Neural cell (in vitro differentiated cells): ENCODE results near the gene MAP2K7. TPM values are rescaled to one million over a fixed set of nuclear protein-coding genes. Genes with fewer than 3 reads are reported as not detected.
"Not testable (repeated sequence)": the region's sequence is repeated elsewhere in the genome, so short reads cannot be mapped to it uniquely, and the experiment has no call there.

Experiments
- H2AFZ ChIP-seq: fragments of 200-600, 300-800 bp; sonication (generic), shearing (Covaris generic); 2 replicates; pipeline ENCODE4 v1.6.0; 2014; ENCODE audit warnings: low read depth, mild to moderate bottlenecking, antibody characterized with exemption, low read length, moderate library complexity
- H3F3A ChIP-seq: fragments of 200-600 bp; shearing (Covaris generic); 2 replicates; pipeline ENCODE4 v1.6.1; 2016; ENCODE audit warnings: mild to moderate bottlenecking, moderate library complexity, mixed read lengths, antibody characterized with exemption, low read length; ENCODE audit not compliant: insufficient read depth, poor library complexity, severe bottlenecking
- H3K27ac ChIP-seq: fragments of 200-600, 300-800 bp; sonication (generic), shearing (Covaris generic); 2 replicates; pipeline ENCODE4 v1.5.1; 2014; ENCODE audit warnings: mild to moderate bottlenecking, low read length, moderate library complexity
- H3K27me3 ChIP-seq: fragments of 300-800, 200-600 bp; sonication (generic), shearing (Covaris generic); 2 replicates; pipeline ENCODE4 v1.6.0; 2014; ENCODE audit warnings: mild to moderate bottlenecking, low read depth, low read length, moderate library complexity; ENCODE audit not compliant: insufficient read depth
- H3K36me3 ChIP-seq: fragments of 300-800, 200-600 bp; sonication (generic), shearing (Covaris generic); 2 replicates; pipeline ENCODE4 v1.5.1; 2014; ENCODE audit warnings: mild to moderate bottlenecking, antibody characterized with exemption, low read length, moderate library complexity; ENCODE audit not compliant: insufficient read depth
- H3K4me2 ChIP-seq: fragments of 300-800, 200-600 bp; sonication (generic), shearing (Covaris generic); 2 replicates; pipeline ENCODE4 v1.6.0; 2014; ENCODE audit warnings: mild to moderate bottlenecking, low read length
- H3K4me3 ChIP-seq: fragments of 300-800, 200-600 bp; sonication (generic), shearing (Covaris generic); 2 replicates; pipeline ENCODE4 v1.5.1; 2014; ENCODE audit warnings: mild to moderate bottlenecking, low read length, moderate library complexity
- H3K79me2 ChIP-seq: fragments of 200-600 bp; shearing (Covaris generic); replicated peaks from 2 replicates; pipeline ENCODE4 v1.6.0; 2014; ENCODE audit warnings: mild to moderate bottlenecking, low read length, moderate library complexity; ENCODE audit not compliant: insufficient read depth
- H3K9ac ChIP-seq: fragments of 300-800, 200-600 bp; sonication (generic), shearing (Covaris generic); 2 replicates; pipeline ENCODE4 v1.6.1; 2016; ENCODE audit warnings: mild to moderate bottlenecking, low read length, mixed read lengths
- H3K9me2 ChIP-seq: fragments of 200-600 bp; shearing (Covaris generic); 2 replicates; pipeline ENCODE4 v1.6.1; 2016; ENCODE audit warnings: mild to moderate bottlenecking, low read length, mixed read lengths; ENCODE audit not compliant: insufficient read depth
- H3K9me3 ChIP-seq: fragments of 200-600, 300-800 bp; sonication (generic), shearing (Covaris generic); 2 replicates; pipeline ENCODE4 v1.6.1; 2016; ENCODE audit warnings: mild to moderate bottlenecking, mixed run types, low read length, moderate library complexity, mixed read lengths
- H4K20me1 ChIP-seq: fragments of 200-600 bp; shearing (Covaris generic); 2 replicates; pipeline ENCODE4 v1.6.1; 2016; ENCODE audit warnings: mild to moderate bottlenecking, mixed run types; ENCODE audit not compliant: insufficient read depth
- EP300 ChIP-seq: fragments of 450-650 bp; conservative IDR thresholded peaks from 2 replicates; pipeline ENCODE4 v1.6.1; 2014; ENCODE audit warnings: antibody characterized with exemption, mild to moderate bottlenecking, moderate library complexity; ENCODE audit not compliant: poor library complexity, severe bottlenecking
- EZH2 ChIP-seq: fragments of 200-600, 300-800 bp; shearing (Covaris generic), sonication (generic); IDR thresholded peaks from 2 replicates; pipeline ENCODE4 v1.6.1; 2014; ENCODE audit warnings: antibody characterized with exemption, low read length, borderline replicate concordance, mild to moderate bottlenecking; ENCODE audit not compliant: insufficient read depth, poor library complexity, severe bottlenecking
- MXI1 ChIP-seq: fragments of 450-650 bp; conservative IDR thresholded peaks from 2 replicates; pipeline ENCODE4 v1.6.1; 2014; ENCODE audit warnings: antibody characterized with exemption, mild to moderate bottlenecking; ENCODE audit not compliant: poor library complexity, severe bottlenecking
- POLR2AphosphoS5 ChIP-seq: IDR thresholded peaks from 2 replicates; pipeline ENCODE4 v1.6.1; 2012
- RAD21 ChIP-seq: fragments of 450-650 bp; conservative IDR thresholded peaks from 2 replicates; pipeline ENCODE4 v1.6.1; 2014; ENCODE audit warnings: antibody characterized with exemption, mild to moderate bottlenecking, moderate library complexity
- SMC3 ChIP-seq: fragments of 450-650 bp; conservative IDR thresholded peaks from 2 replicates; pipeline ENCODE4 v1.6.1; 2014; ENCODE audit warnings: antibody characterized with exemption, mild to moderate bottlenecking, moderate library complexity; ENCODE audit not compliant: poor library complexity
- TAF1 ChIP-seq: IDR thresholded peaks from 2 replicates; pipeline ENCODE4 v1.6.1; 2012; ENCODE audit warnings: low read depth
- polyA plus RNA-seq: library from polyadenylated mRNA; depleted of rRNA; stranded (reverse); fragments of >200 nt; gene quantifications from 2 replicates; pipeline ENCODE4 v1.2.3, GENCODE V29; 2014
- TF ChIP-seq, protein P1 (sequence below): IDR thresholded peaks from 2 replicates; pipeline ENCODE4 v1.6.1; 2012; ENCODE audit warnings: borderline replicate concordance
- TF ChIP-seq, protein P2 (sequence below): fragments of 450-650 bp; IDR thresholded peaks from 2 replicates; pipeline ENCODE4 v1.5.1; 2014; ENCODE audit warnings: antibody characterized with exemption, mild to moderate bottlenecking, moderate library complexity; ENCODE audit not compliant: poor library complexity, severe bottlenecking

The MAP2K7 gene
- polyA plus RNA-seq, 1 donor from 2014 or later = 9.2 TPM

DNA sequence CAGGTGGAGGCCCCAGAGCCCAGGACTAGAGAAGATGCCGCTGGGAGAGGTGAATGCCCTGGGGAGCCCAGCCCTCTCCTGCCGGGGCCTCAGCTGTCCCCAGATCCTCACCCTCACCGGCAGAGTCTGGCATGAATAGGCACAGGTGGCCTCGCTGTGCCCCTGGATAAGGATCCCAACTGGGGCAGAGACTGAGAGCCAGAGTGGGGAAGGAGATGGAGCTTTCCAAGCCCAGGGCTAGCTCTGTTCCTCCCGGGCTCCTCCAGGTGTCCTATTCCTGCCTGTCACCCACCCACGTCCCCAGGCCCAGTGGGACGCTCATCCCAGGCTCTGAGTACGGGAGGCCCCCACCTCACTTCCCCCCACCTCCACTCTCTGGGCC is 46.0 kb upstream of the MAP2K7 start:
- no peaks in the 10 kb centered on the region for H3K9me3 ChIP-seq
- no peak overlapping the region for H3K4me2 ChIP-seq
- no peak overlapping the region for H3K27ac ChIP-seq
- H3K4me3 ChIP-seq = peak overlapping the region; percentile 18
- H3K9ac ChIP-seq = peak overlapping the region; percentile 36
- no peaks in the 10 kb centered on the region for H3K36me3 ChIP-seq
- no peaks in the 10 kb centered on the region for H3K79me2 ChIP-seq
- TF ChIP-seq RAD21 = no peak
- no peak for TF ChIP-seq POLR2AphosphoS5
- no peak for TF ChIP-seq MXI1
- TF ChIP-seq, protein P1, sequence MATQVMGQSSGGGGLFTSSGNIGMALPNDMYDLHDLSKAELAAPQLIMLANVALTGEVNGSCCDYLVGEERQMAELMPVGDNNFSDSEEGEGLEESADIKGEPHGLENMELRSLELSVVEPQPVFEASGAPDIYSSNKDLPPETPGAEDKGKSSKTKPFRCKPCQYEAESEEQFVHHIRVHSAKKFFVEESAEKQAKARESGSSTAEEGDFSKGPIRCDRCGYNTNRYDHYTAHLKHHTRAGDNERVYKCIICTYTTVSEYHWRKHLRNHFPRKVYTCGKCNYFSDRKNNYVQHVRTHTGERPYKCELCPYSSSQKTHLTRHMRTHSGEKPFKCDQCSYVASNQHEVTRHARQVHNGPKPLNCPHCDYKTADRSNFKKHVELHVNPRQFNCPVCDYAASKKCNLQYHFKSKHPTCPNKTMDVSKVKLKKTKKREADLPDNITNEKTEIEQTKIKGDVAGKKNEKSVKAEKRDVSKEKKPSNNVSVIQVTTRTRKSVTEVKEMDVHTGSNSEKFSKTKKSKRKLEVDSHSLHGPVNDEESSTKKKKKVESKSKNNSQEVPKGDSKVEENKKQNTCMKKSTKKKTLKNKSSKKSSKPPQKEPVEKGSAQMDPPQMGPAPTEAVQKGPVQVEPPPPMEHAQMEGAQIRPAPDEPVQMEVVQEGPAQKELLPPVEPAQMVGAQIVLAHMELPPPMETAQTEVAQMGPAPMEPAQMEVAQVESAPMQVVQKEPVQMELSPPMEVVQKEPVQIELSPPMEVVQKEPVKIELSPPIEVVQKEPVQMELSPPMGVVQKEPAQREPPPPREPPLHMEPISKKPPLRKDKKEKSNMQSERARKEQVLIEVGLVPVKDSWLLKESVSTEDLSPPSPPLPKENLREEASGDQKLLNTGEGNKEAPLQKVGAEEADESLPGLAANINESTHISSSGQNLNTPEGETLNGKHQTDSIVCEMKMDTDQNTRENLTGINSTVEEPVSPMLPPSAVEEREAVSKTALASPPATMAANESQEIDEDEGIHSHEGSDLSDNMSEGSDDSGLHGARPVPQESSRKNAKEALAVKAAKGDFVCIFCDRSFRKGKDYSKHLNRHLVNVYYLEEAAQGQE = no peak
- no peak for TF ChIP-seq TAF1
- TF ChIP-seq, protein P2, sequence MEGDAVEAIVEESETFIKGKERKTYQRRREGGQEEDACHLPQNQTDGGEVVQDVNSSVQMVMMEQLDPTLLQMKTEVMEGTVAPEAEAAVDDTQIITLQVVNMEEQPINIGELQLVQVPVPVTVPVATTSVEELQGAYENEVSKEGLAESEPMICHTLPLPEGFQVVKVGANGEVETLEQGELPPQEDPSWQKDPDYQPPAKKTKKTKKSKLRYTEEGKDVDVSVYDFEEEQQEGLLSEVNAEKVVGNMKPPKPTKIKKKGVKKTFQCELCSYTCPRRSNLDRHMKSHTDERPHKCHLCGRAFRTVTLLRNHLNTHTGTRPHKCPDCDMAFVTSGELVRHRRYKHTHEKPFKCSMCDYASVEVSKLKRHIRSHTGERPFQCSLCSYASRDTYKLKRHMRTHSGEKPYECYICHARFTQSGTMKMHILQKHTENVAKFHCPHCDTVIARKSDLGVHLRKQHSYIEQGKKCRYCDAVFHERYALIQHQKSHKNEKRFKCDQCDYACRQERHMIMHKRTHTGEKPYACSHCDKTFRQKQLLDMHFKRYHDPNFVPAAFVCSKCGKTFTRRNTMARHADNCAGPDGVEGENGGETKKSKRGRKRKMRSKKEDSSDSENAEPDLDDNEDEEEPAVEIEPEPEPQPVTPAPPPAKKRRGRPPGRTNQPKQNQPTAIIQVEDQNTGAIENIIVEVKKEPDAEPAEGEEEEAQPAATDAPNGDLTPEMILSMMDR = no peak
- TF ChIP-seq SMC3 = no peak
- no peak for TF ChIP-seq EP300
- TF ChIP-seq EZH2 = no peak
- H3K27me3 ChIP-seq = no peaks in the 10 kb centered on the region
- no peaks in the 10 kb centered on the region for H4K20me1 ChIP-seq
- H2AFZ ChIP-seq = no peak overlapping the region
- H3F3A ChIP-seq = no peaks in the 10 kb centered on the region
- H3K9me2 ChIP-seq = no peaks in the 10 kb centered on the region

DNA sequence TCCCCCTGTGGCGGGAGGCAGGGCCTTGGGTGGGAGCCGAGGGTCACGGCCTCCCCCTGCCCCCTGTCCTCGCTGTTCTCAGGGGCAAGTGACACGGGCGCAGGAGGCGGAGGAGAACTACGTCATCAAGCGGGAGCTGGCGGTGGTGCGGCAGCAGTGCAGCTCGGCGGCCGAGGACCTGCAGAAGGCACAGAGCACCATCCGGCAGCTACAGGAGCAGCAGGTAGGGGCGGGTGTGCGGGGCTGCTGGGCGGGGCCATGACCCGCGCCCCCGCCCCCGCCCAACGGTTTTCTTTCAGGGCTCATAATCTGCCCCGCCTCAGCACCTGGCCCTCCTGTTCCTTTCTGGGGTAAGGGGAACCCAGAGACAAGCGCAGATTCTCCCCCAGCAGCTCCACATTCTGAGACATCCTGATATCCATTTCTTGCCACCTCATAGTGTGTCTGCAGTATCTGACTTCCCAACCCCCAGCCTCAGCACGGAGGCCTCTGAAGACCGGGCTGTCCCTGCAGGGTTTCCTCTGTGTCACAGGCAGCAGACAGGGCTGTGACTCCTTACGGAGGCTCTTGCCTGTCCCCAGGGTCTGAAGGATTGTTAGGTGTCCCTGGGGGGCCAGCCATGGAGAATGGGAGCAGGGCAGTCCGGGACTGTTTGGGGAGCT is 45.4 kb upstream of the MAP2K7 start:
- H3K9me2 ChIP-seq = no peaks in the 10 kb centered on the region
- H3K36me3 ChIP-seq = no peaks in the 10 kb centered on the region
- no peaks in the 10 kb centered on the region for H3F3A ChIP-seq
- H2AFZ ChIP-seq = no peak overlapping the region
- H3K4me3 ChIP-seq = peak overlapping the region; percentile 18
- no peaks in the 10 kb centered on the region for H4K20me1 ChIP-seq
- TF ChIP-seq RAD21 = no peak
- TF ChIP-seq, protein P2 = peak; percentile 19
- H3K4me2 ChIP-seq = no peak overlapping the region
- H3K9ac ChIP-seq = peak overlapping the region; percentile 36
- no peaks in the 10 kb centered on the region for H3K9me3 ChIP-seq
- no peaks in the 10 kb centered on the region for H3K79me2 ChIP-seq
- H3K27ac ChIP-seq = no peak overlapping the region
- H3K27me3 ChIP-seq = no peaks in the 10 kb centered on the region

DNA sequence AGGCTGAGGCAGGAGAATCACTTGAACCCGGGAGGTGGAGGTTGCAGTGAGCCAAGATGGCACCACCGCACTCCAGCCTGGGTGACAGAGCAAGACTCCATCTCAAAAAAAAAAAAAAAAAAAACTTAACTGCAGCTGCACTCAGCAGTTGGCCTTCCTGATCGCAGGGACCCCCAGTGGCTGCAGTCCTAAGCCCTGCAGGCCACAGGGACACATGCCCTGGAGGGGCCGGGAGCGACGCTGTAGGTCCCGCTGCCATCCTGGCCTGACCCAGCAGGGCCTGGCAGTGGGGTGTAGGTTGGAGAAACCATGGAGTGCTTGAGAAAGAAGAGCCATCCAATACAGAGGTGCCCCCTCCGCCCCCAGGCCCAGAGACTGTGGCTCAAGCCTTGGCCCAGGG is 44.6 kb upstream of the MAP2K7 start:
- not testable (repeated sequence) for H3K9me2 ChIP-seq, H3K4me2 ChIP-seq, H3K9ac ChIP-seq, H3F3A ChIP-seq, H3K79me2 ChIP-seq, H3K9me3 ChIP-seq, H2AFZ ChIP-seq, H3K27ac ChIP-seq, H4K20me1 ChIP-seq, H3K4me3 ChIP-seq, H3K27me3 ChIP-seq, H3K36me3 ChIP-seq
